ENCODE data around the gene SPSB2.

- TF ChIP-seq CTCF (IDR thresholded peaks at IDR 0.05): no peak
- TF ChIP-seq POLR2A (IDR thresholded peaks at IDR 0.05): no peak
Measured at GRCh38 chr12:6834254-6834653, 38.8 kb downstream of the SPSB2 start.

All from adrenal gland (tissue), 5 donors.